ENCODE measurements around the gene AOC1. TPM values are rescaled to one million over a fixed set of nuclear protein-coding genes. Genes with fewer than 3 reads are reported as not detected.

Gene AOC1
- total and polyA plus RNA-seq, 2 of the 13 experiments (the other 11 are each of a cell fraction or from before 2014, with no cell fraction given), result not detected

GRCh38 chr7:150863946-150864345, 11.6 kb downstream of the AOC1 start:
- intact Hi-C loops (cut with micrococcal nuclease; ENCODE audit: unreplicated experiment), result loop anchor here (5.0 kb wide), 1 partner anchor 82 kb away; no protein-coding TSS in a partner anchor
- ATAC-seq, result no peak
- no peak for TF ChIP-seq ZMAT5 (CRISPR knock-in tag; IDR thresholded peaks at IDR 0.05; ENCODE audit: borderline replicate concordance, low read depth)
- no peak for TF ChIP-seq ATF7-NPFF (CRISPR knock-in tag; IDR thresholded peaks at IDR 0.05; ENCODE audit: low read depth)
- TF ChIP-seq, protein P1, sequence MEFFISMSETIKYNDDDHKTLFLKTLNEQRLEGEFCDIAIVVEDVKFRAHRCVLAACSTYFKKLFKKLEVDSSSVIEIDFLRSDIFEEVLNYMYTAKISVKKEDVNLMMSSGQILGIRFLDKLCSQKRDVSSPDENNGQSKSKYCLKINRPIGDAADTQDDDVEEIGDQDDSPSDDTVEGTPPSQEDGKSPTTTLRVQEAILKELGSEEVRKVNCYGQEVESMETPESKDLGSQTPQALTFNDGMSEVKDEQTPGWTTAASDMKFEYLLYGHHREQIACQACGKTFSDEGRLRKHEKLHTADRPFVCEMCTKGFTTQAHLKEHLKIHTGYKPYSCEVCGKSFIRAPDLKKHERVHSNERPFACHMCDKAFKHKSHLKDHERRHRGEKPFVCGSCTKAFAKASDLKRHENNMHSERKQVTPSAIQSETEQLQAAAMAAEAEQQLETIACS (CRISPR knock-in tag; IDR thresholded peaks at IDR 0.05), result no peak
- TF ChIP-seq, protein P2, sequence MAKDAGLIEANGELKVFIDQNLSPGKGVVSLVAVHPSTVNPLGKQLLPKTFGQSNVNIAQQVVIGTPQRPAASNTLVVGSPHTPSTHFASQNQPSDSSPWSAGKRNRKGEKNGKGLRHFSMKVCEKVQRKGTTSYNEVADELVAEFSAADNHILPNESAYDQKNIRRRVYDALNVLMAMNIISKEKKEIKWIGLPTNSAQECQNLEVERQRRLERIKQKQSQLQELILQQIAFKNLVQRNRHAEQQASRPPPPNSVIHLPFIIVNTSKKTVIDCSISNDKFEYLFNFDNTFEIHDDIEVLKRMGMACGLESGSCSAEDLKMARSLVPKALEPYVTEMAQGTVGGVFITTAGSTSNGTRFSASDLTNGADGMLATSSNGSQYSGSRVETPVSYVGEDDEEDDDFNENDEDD (CRISPR knock-in tag; IDR thresholded peaks at IDR 0.05; ENCODE audit: borderline replicate concordance), result no peak
- TF ChIP-seq ZNF343 (CRISPR knock-in tag; IDR thresholded peaks at IDR 0.05), result no peak
- TF ChIP-seq ISX (CRISPR knock-in tag; conservative IDR thresholded peaks at IDR 0.05), result no peak
- no peak for TF ChIP-seq TP53 (CRISPR knock-in tag; conservative IDR thresholded peaks at IDR 0.05)
- no peak for TF ChIP-seq ZNF576 (CRISPR knock-in tag; IDR thresholded peaks at IDR 0.05)
- TF ChIP-seq ZNF510 (CRISPR knock-in tag; IDR thresholded peaks at IDR 0.05; ENCODE audit: low read depth), result no peak
- TF ChIP-seq TCF7 (IDR thresholded peaks at IDR 0.05; ENCODE audit: low read depth), result no peak
- TF ChIP-seq SYNCRIP (IDR thresholded peaks at IDR 0.05; ENCODE audit: insufficient read depth, low read depth, low read length), result no peak
- TF ChIP-seq NR1H2 (CRISPR knock-in tag; IDR thresholded peaks at IDR 0.05; ENCODE audit: borderline replicate concordance, low read depth), result no peak
- TF ChIP-seq RAD21 (CRISPR knock-in tag; IDR thresholded peaks at IDR 0.05), result no peak
- TF ChIP-seq, protein P3, sequence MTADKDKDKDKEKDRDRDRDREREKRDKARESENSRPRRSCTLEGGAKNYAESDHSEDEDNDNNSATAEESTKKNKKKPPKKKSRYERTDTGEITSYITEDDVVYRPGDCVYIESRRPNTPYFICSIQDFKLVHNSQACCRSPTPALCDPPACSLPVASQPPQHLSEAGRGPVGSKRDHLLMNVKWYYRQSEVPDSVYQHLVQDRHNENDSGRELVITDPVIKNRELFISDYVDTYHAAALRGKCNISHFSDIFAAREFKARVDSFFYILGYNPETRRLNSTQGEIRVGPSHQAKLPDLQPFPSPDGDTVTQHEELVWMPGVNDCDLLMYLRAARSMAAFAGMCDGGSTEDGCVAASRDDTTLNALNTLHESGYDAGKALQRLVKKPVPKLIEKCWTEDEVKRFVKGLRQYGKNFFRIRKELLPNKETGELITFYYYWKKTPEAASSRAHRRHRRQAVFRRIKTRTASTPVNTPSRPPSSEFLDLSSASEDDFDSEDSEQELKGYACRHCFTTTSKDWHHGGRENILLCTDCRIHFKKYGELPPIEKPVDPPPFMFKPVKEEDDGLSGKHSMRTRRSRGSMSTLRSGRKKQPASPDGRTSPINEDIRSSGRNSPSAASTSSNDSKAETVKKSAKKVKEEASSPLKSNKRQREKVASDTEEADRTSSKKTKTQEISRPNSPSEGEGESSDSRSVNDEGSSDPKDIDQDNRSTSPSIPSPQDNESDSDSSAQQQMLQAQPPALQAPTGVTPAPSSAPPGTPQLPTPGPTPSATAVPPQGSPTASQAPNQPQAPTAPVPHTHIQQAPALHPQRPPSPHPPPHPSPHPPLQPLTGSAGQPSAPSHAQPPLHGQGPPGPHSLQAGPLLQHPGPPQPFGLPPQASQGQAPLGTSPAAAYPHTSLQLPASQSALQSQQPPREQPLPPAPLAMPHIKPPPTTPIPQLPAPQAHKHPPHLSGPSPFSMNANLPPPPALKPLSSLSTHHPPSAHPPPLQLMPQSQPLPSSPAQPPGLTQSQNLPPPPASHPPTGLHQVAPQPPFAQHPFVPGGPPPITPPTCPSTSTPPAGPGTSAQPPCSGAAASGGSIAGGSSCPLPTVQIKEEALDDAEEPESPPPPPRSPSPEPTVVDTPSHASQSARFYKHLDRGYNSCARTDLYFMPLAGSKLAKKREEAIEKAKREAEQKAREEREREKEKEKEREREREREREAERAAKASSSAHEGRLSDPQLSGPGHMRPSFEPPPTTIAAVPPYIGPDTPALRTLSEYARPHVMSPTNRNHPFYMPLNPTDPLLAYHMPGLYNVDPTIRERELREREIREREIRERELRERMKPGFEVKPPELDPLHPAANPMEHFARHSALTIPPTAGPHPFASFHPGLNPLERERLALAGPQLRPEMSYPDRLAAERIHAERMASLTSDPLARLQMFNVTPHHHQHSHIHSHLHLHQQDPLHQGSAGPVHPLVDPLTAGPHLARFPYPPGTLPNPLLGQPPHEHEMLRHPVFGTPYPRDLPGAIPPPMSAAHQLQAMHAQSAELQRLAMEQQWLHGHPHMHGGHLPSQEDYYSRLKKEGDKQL (CRISPR knock-in tag; IDR thresholded peaks at IDR 0.05; ENCODE audit: low read depth), result no peak
- no peak for TF ChIP-seq ZSCAN31 (CRISPR knock-in tag; IDR thresholded peaks at IDR 0.05; ENCODE audit: low read depth)
- no peak for TF ChIP-seq RBM22 (optimal IDR thresholded peaks at IDR 0.05; ENCODE audit: low read length)
- no peak for TF ChIP-seq ZNF326 (CRISPR knock-in tag; IDR thresholded peaks at IDR 0.05; ENCODE audit: borderline replicate concordance)
- no peak for TF ChIP-seq MXI1 (IDR thresholded peaks at IDR 0.05; ENCODE audit: borderline replicate concordance, low read depth, low read length)

More at GRCh38 chr7:150863946-150864345, 11.6 kb downstream of the AOC1 start:
- in situ Hi-C loops (cut with HindIII; ENCODE audit: extremely low pct_ligation_motif_present, low pct_unique_long_range_greater_than_20kb), result no loop called here
- WGBS (ENCODE audit: low lambda C conversion rate), result 43% methylated on average over 6 of the region's 6 CpGs
- no peaks in the 10 kb centered on the region for H4K20me1 ChIP-seq (ENCODE audit: insufficient read depth, low read length)
- no TSS peak for BruUV-seq (replicated peaks)
- no peak overlapping the region for H3K4me3 ChIP-seq (replicated peaks in 1 of 3; ENCODE audit: insufficient read depth in 1 of 3, low read depth in 2 of 3, low read length in 3 of 3)
- no peak overlapping the region for H2AFZ ChIP-seq (ENCODE audit: low read length)
- ChIA-PET POLR2A (no interaction called here), CTCF (ENCODE audit: low intra/inter-chr PET ratio, low total read pairs) (no interaction called here)
- FAIRE-seq (no peak), DNase-seq (ENCODE audit: low spot score) (no peak)
- no peaks in the 10 kb centered on the region for H3K4me1 ChIP-seq (ENCODE audit: insufficient read depth, low read length)
- no peaks in the 10 kb centered on the region for H3K9me3 ChIP-seq (ENCODE audit: low read length)
- H3K79me2 ChIP-seq (ENCODE audit: insufficient read depth, low read length), result no peaks in the 10 kb centered on the region
- H3K4me2 ChIP-seq (ENCODE audit: low read depth, low read length), result no peak overlapping the region
- H3K27me3 ChIP-seq (ENCODE audit: control insufficient read depth in 1 of 2, insufficient read depth in 2 of 2, low read length in 2 of 2), result peaks cover 0 to 18% of the 10 kb centered on the region in 2 experiments
- H3K27ac ChIP-seq (ENCODE audit: extremely low read length, insufficient read depth, low read length), result no peak overlapping the region
- no peak overlapping the region for H3K9ac ChIP-seq (ENCODE audit: insufficient read depth, low read depth, low read length)
- no peaks in the 10 kb centered on the region for H3K36me3 ChIP-seq (replicated peaks in 1 of 2; ENCODE audit: control insufficient read depth in 1 of 2, insufficient read depth in 2 of 2, low read length in 2 of 2)

Measured in HepG2 (cell line).